Caco-2 (cell line): ENCODE results near the gene PSMG1. TPM values are rescaled to one million over a fixed set of nuclear protein-coding genes. Genes with fewer than 3 reads are reported as not detected.

ENCODE experiments used
- BruUV-seq: library from RNA; stranded (reverse); fragments of 400-500 nt; replicated peaks from 2 replicates; lab custom pipeline; 2021; lab: Mats Ljungman, UMichigan
- CTCF ChIA-PET: fragments of 300-600 bp; sonication (Branson Sonifier 250); formaldehyde crosslinking; loops from one replicate; lab custom pipeline; 2022; ENCODE audit warnings: antibody characterized with exemption; lab: Charles Lee
- POLR2A ChIA-PET: fragments of 300-600 bp; sonication (Branson Sonifier 250); formaldehyde crosslinking; loops from one replicate; lab custom pipeline; 2022; ENCODE audit warnings: antibody characterized with exemption; lab: Charles Lee
- DNase-seq, 2 experiments: peaks; one replicate each; pipeline versions ENCODE4 v3.0.0 to v3.0.0-alpha.2; 2020 to 2022
- H3K27me3 ChIP-seq: replicated peaks from 2 replicates; pipeline ENCODE4 v1.6.0; 2011; ENCODE audit warnings: low read length; ENCODE audit not compliant: control insufficient read depth, insufficient read depth
- H3K36me3 ChIP-seq: 2 replicates; pipeline ENCODE4 v1.5.1; 2011; ENCODE audit warnings: low read length; ENCODE audit not compliant: control insufficient read depth, insufficient read depth
- H3K4me1 ChIP-seq: fragments of 250-450 bp; sonication (Bioruptor Pico); 2 replicates; pipeline ENCODE4 v1.5.1; 2020; ENCODE audit warnings: mild to moderate bottlenecking
- H3K4me3 ChIP-seq: 2 replicates; pipeline ENCODE4 v1.5.1; 2011; ENCODE audit warnings: low read depth, mild to moderate bottlenecking, control low read depth, low read length
- H3K9me3 ChIP-seq: fragments of 250-450 bp; sonication (Bioruptor Pico); 2 replicates; pipeline ENCODE4 v1.5.1; 2020; ENCODE audit warnings: mild to moderate bottlenecking, moderate library complexity
- H3K27ac Mint-ChIP-seq: one replicate; pipeline ENCODE4 v1.8.0; 2022; ENCODE audit warnings: mixed read lengths; ENCODE audit not compliant: unreplicated experiment
- H3K27me3 Mint-ChIP-seq: one replicate; pipeline ENCODE4 v1.8.0; 2022; ENCODE audit warnings: mixed read lengths; ENCODE audit not compliant: insufficient read depth, unreplicated experiment
- H3K36me3 Mint-ChIP-seq: one replicate; pipeline ENCODE4 v1.8.0; 2022; ENCODE audit warnings: mild to moderate bottlenecking, mixed read lengths; ENCODE audit not compliant: insufficient read depth, unreplicated experiment
- H3K4me1 Mint-ChIP-seq: one replicate; pipeline ENCODE4 v1.8.0; 2022; ENCODE audit warnings: low read depth, mixed read lengths; ENCODE audit not compliant: unreplicated experiment
- H3K4me3 Mint-ChIP-seq: one replicate; pipeline ENCODE4 v1.8.0; 2022; ENCODE audit warnings: mild to moderate bottlenecking, moderate library complexity, mixed read lengths; ENCODE audit not compliant: unreplicated experiment
- H3K9me3 Mint-ChIP-seq: one replicate; pipeline ENCODE4 v1.8.0; 2022; ENCODE audit warnings: mixed read lengths; ENCODE audit not compliant: unreplicated experiment
- CTCF ChIP-seq, 2 experiments: fragments of 200-600 bp in 1 of 2; IDR thresholded peaks; 1 replicate in 1 of 2; 2 replicates in 1 of 2; pipeline versions ENCODE4 v1.5.1 to v1.8.0; 2011 to 2022; ENCODE audit warnings: antibody characterized with exemption in 1 of 2, control low read depth in 1 of 2, inconsistent platforms in 1 of 2, low read depth in 1 of 2, low read length in 1 of 2, mild to moderate bottlenecking in 1 of 2, moderate library complexity in 1 of 2; ENCODE audit not compliant: insufficient read depth in 1 of 2, severe bottlenecking in 1 of 2, unreplicated experiment in 1 of 2
- intact Hi-C: fragments of 100-400 bp; cut with micrococcal nuclease; formaldehyde crosslinking; loops from one replicate; pipeline ENCODE4 v1.10.0; 2022; ENCODE audit not compliant: unreplicated experiment
- total RNA-seq: library from RNA; stranded (reverse); gene quantifications from 2 replicates; pipeline ENCODE4 v1.2.3, GENCODE V29; 2022

Gene PSMG1
- total RNA-seq, 1 experiment from 2014 or later = 86.2 TPM

- BruUV-seq = no TSS peak
- Mint-ChIP-seq H3K4me3 (no peak overlapping the region), H3K27ac (no peak overlapping the region), H3K4me1 (peaks cover 8% of the 10 kb centered on the region), H3K9me3 (peaks cover 8% of the 10 kb centered on the region), H3K27me3 (no peaks in the 10 kb centered on the region), H3K36me3 (no peaks in the 10 kb centered on the region)
- intact Hi-C loops = no loop called here
- Histone ChIP-seq H3K9me3 (no peaks in the 10 kb centered on the region), H3K27me3 (no peaks in the 10 kb centered on the region), H3K4me3 (no peak overlapping the region), H3K4me1 (peaks cover 8% of the 10 kb centered on the region), H3K36me3 (no peaks in the 10 kb centered on the region)
- ChIA-PET POLR2A (no interaction called here), CTCF (no interaction called here)
- TF ChIP-seq CTCF (IDR thresholded peaks at IDR 0.05; ENCODE audit: insufficient read depth in 1 of 2, low read depth in 1 of 2, low read length in 1 of 2, severe bottlenecking in 1 of 2, unreplicated experiment in 1 of 2) = no peak
- DNase-seq = no peak
Observed at GRCh38 chr21:39150316-39150715, 32.9 kb downstream of the PSMG1 start.

GRCh38 chr21:39149882-39150281 is 33.4 kb downstream of the PSMG1 start:
- intact Hi-C loops = no loop called here
- no peak for DNase-seq
- peaks cover 8% of the 10 kb centered on the region for H3K9me3 Mint-ChIP-seq
- H3K36me3 Mint-ChIP-seq = no peaks in the 10 kb centered on the region
- Histone ChIP-seq H3K9me3 (no peaks in the 10 kb centered on the region), H3K4me3 (no peak overlapping the region), H3K36me3 (no peaks in the 10 kb centered on the region), H3K27me3 (no peaks in the 10 kb centered on the region), H3K4me1 (peaks cover 8% of the 10 kb centered on the region)
- no peak for TF ChIP-seq CTCF (IDR thresholded peaks at IDR 0.05; ENCODE audit: insufficient read depth in 1 of 2, low read depth in 1 of 2, low read length in 1 of 2, severe bottlenecking in 1 of 2, unreplicated experiment in 1 of 2)
- H3K27ac Mint-ChIP-seq = no peak overlapping the region
- H3K4me3 Mint-ChIP-seq = no peak overlapping the region
- no peaks in the 10 kb centered on the region for H3K27me3 Mint-ChIP-seq
- peaks cover 8% of the 10 kb centered on the region for H3K4me1 Mint-ChIP-seq
- no TSS peak for BruUV-seq
- ChIA-PET POLR2A (no interaction called here), CTCF (no interaction called here)

GRCh38 chr21:39148975-39149374 is 34.3 kb downstream of the PSMG1 start:
- Mint-ChIP-seq H3K9me3 (peaks cover 8% of the 10 kb centered on the region), H3K4me3 (no peak overlapping the region), H3K27ac (no peak overlapping the region), H3K36me3 (no peaks in the 10 kb centered on the region), H3K27me3 (no peaks in the 10 kb centered on the region), H3K4me1 (peaks cover 8% of the 10 kb centered on the region)
- Histone ChIP-seq H3K4me1 (peaks cover 8% of the 10 kb centered on the region), H3K27me3 (no peaks in the 10 kb centered on the region), H3K4me3 (no peak overlapping the region), H3K9me3 (no peaks in the 10 kb centered on the region), H3K36me3 (no peaks in the 10 kb centered on the region)
- DNase-seq = no peak
- no peak for TF ChIP-seq CTCF (IDR thresholded peaks at IDR 0.05; ENCODE audit: insufficient read depth in 1 of 2, low read depth in 1 of 2, low read length in 1 of 2, severe bottlenecking in 1 of 2, unreplicated experiment in 1 of 2)
- POLR2A ChIA-PET = no interaction called here
- BruUV-seq = no TSS peak
- CTCF ChIA-PET = no interaction called here
- intact Hi-C loops = no loop called here
